Left forelimb (tissue), 1 donor: Measurements from ENCODE around the gene INTS14.
"Not testable (repeated sequence)": the region's sequence is repeated elsewhere in the genome, so short reads cannot be mapped to it uniquely, and the experiment has no call there.

Experiments
- DNase-seq: peaks from one replicate; pipeline ENCODE4 v3.0.0-alpha.2; 2018; ENCODE audit warnings: low spot score

Gene INTS14

GRCh38 chr15:65578904-65579728 lies 31.8 kb downstream of the INTS14 start:
- DNase-seq: no peak

GRCh38 chr15:65577129-65577996 lies 33.6 kb downstream of the INTS14 start:
- no peak for DNase-seq

GRCh38 chr15:65576664-65577063 lies 34.3 kb downstream of the INTS14 start:
- DNase-seq: no peak

DNA sequence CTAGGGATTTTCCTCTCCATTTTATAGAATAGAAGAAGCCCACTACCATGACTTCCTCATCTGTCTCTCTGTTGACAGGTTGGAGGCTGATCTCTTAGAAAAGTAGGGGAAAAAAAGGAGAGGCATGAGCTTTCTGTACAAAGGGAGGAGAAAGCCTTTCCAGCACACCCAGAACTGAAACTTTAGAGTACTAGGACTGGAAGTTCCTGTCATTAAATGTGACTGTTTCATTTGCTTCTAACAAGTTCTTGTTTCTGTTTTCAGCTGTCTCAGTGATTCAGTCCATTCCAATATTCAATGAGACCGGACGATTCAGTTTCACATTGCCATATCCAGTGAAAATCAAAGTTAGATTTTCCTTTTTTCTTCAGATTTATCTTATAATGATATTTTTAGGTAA lies 39.0 kb downstream of the INTS14 start:
- no peak for DNase-seq

- DNase-seq: no peak
These were observed 41.2 kb downstream of the INTS14 start for GRCh38 chr15:65569728-65570127.

- DNase-seq: no peak
These were observed 49.0 kb downstream of the INTS14 start for GRCh38 chr15:65561934-65562333.

- no peak for DNase-seq
These were observed 51.0 kb downstream of the INTS14 start for GRCh38 chr15:65559941-65560340.

GRCh38 chr15:65558997-65559760 lies 51.8 kb downstream of the INTS14 start:
- no peak for DNase-seq

DNA sequence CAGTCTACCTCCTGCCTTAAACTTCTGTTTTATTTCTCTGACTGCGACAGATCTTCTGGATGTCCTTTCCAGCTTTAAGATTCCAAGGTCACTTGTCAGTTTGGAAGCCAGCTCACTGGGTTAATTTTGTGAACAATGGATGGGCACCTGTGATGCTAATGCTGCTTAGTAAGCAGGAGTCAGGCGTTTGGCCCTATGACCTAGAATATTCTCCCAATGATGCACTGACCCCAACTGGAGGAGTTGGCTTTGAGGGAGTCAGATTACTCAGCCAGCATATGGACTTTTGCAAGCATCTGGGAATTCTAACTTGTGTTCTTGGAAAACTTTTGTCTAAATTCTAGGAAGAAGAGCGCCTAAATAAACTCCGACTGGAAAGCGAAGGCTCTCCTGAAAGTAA lies 52.6 kb downstream of the INTS14 start:
- no peak for DNase-seq

DNA sequence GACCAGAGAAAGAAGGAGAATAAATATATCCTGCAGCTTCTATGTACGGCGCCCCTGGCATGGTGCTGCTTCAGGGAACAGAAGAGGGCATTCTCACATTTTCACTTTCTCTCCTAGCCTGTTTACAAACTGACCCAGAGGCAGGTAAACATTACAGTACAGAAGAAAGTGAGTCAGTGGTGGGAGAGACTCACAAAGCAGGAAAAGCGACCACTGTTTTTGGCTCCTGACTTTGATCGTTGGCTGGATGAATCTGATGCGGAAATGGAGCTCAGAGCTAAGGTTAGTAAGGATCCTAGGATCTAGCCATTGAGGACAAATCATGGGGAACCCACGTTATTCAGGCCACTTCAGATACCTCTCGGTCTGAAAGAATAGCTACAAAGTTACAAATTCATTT lies 54.3 kb downstream of the INTS14 start:
- DNase-seq: no peak

DNA sequence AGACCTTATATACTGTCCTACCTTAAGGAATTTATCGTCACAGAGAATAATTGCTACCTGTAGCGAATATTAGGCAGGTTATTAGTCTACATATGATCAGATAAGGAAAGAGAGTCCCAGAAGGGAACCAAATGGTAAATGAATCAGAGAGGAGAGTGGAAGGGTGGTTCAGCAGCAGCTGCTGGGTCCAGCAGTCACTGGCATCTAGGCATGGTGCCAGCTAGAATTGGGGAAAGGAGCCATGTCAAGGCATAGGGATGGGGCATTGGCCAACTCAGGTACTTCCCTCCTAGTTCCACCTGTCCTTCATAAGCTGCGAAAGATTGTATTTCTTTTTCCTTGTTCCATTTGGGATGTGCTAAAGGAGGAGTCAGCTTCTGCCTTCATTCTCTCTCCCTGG lies 57.2 kb downstream of the INTS14 start:
- DNase-seq: no peak

DNA sequence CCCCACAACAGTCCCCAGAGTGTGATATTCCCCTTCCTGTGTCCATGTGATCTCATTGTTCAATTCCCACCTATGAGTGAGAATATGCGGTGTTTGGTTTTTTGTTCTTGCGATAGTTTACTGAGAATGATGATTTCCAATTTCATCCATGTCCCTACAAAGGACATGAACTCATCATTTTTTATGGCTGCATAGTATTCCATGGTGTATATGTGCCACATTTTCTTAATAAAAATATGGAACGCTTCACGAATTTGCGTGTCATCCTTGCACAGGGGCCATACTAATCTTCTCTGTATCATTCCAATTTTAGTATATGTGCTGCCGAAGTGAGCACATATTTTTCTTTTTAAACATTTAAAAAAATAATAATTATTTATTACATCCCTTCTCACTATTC lies 58.1 kb downstream of the INTS14 start:
- not testable (repeated sequence) for DNase-seq

- DNase-seq: no peak
These were observed 59.7 kb downstream of the INTS14 start for GRCh38 chr15:65551183-65551582.

- no peak for DNase-seq
These were observed 60.2 kb downstream of the INTS14 start for GRCh38 chr15:65550681-65551098.

- DNase-seq: not testable (repeated sequence)
These were observed 61.6 kb downstream of the INTS14 start for GRCh38 chr15:65549288-65549687.

DNA sequence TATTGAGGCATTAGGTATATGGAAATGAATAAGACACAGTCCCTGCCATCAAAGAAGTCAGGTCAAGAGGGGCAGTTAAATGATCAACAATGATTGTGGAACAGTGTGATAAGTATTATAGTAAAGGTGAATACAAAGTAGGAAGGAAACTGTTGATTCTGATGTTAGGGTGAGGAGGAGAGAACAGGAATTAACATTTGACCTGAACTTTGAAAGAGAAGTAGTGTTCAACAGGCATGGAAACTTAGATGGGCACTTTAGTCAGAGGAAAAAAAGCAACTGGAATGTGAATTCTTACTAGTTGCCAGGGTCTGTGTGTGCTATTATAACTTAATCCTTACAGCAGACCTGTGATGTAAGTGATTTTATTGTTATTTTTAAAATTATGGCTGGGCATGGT lies 63.1 kb downstream of the INTS14 start:
- no peak for DNase-seq

DNA sequence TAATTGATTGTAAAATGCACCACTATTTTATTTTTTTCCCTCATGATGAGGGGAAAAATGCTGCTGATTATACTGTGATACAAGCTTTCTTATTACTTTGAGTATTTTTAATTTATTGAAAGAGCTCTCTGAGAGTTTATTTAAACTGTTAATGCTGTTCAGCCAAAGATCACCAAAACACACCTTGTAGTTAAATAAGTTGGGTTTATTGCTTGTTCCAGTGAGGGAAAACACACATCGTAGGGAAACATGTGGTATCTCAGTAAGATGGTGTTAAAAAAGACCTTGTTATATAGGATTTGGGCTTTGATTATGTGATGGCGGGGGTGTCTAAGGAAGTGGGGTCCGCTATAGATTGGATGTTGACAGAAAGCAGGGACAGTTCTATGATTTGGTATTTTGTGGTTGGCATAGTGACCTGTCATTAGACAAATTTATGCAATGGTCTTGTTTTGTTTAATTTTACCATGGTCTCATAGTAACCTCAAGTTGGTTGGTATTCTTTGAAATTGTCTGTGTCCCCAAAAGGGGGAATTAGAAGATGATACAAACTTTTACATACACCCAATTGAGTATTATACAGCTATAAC lies 69.6 kb downstream of the INTS14 start:
- DNase-seq: no peak

- no peak for DNase-seq
These were observed 70.6 kb downstream of the INTS14 start for GRCh38 chr15:65540314-65540713.

GRCh38 chr15:65535192-65535591 lies 75.7 kb downstream of the INTS14 start:
- DNase-seq: no peak

DNA sequence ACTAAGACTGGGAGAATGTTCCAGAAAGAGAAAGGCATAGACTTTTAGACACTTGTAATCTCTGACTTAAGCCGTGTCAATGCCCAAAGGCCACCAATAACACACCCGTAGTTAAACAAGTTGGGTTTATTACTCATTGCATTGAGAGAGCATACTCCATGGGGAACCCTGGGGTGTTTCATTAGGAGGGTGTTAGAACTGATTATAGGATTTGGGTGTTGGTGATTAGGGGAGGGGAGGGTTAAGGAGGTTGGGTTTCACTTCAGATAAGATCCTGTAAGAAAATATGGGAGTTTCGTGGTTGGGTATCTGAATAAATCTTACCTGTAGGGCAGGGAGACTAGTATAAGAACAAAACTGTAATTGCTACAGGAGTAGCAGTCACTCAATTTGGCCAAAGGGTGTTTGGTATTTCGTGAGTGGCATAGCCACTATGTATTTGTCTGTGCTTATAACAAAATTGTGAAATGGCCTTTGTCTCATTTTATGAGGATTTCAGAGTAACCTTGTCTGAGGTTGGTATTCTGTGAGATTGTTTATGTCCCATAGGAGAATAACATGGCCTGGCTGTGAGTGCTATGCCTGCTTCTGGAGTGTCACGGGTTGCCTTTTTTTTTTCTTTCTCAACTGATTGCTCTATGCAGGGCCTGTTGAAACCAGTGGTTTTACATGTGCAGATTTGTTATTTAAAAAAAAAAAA lies 77.7 kb downstream of the INTS14 start:
- DNase-seq: no peak

DNA sequence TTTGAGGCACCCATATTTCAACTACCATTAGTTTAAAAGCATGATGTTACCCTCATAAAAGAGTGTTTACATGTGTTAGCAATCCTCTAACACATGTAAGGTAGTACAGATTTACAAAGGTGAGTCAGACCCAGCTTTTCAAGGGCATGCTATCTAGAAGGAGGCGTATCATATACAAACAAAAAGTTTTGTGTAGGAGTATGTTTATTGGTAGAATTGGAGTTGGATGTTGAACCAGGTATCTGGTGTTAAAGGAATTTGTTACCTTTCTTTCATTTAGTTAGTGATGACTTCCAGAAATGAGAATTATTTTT lies 78.2 kb downstream of the INTS14 start:
- DNase-seq: no peak
